HG03064 (cell line): ENCODE data around the gene PTPRG.

ENCODE experiments used
- ATAC-seq: cut with Tn5 transposase; IDR thresholded peaks from one replicate; pipeline ENCODE4 v1.9.1; 2021; ENCODE audit warnings: low read depth; ENCODE audit not compliant: unreplicated experiment

The PTPRG gene

DNA sequence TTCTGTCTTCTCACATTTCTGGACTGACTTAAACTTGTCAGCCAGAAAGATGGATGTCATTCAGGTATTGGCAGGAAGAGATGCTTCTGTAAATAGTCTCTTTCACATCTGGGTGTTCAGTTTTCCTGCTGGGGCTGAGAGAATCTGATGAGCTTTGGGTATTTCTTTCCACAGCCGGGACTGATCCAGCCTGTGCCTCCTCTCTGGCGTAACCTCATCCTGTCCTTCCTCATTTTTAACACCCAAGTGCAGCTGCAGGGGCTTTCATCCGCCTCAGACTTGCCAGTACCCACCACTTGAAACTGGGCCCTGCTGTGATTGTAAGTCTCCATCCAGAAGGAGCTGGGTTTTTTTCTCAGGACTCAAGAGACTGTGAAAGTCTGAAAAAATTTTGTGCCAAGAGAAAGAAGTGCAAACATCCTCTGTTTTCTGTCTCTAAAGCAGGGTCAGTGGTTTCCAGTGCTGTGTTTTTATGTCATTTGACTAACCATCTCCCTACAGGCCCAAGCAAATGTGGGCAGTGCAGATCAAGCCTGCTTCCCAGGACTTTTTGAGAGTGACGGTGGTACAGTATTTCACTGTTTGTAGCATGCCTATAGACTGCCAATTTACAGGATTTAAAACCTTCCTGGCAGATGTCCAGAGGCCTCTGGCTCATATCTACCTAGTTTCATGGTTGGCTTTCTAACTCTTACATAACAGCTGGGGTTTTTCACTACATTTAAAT lies 342.7 kb downstream of the PTPRG start:
- ATAC-seq, result no peak

DNA sequence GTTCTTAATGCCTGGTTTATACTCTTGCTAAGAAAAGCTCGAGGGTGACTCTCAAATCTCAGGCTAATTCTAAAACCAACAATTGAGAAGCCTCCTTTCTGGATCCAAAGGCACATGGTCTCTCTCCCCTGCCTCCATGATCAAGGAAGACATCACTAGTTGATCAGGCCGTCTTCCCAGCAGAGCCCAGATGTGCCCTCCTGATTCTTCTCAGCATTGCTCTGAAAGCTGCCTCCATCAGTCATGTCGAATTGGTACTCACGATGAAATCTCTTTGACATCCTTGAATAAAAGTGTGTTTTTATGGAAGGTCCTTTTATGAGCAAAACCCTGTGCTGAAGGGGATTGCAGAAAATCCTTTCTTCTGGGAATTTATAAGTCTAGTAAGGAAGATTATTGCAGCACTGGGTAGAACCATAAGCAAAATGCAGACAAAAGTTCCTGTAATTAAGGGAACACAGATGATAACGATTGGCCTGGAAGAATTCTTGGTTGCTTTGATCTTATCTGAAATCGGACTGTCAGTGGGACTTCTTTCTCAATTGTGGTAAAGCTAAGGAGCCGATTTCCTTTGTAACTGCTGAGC lies 345.9 kb downstream of the PTPRG start:
- ATAC-seq, result no peak

DNA sequence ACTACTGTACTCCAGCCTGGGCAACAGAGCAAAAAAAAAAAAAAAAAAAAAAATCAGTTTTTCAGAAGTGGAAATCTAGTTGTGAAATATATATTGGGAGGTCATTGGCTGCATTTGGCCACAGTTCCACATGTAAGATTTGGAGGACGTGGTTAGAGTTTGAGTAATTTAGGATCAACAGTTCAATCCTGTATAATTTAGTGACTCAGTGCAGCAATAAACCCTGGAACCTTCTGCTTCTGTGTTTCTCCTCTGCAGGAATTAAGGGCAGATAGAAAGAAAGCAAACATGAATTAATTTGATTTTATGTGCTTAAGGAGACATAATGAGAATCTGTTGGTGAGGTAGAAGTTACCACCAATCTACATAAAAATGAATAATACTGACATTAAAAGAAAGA lies 347.0 kb downstream of the PTPRG start:
- ATAC-seq, result no peak

- ATAC-seq, result no peak
These were observed 349.4 kb downstream of the PTPRG start for GRCh38 chr3:61910732-61911131.

DNA sequence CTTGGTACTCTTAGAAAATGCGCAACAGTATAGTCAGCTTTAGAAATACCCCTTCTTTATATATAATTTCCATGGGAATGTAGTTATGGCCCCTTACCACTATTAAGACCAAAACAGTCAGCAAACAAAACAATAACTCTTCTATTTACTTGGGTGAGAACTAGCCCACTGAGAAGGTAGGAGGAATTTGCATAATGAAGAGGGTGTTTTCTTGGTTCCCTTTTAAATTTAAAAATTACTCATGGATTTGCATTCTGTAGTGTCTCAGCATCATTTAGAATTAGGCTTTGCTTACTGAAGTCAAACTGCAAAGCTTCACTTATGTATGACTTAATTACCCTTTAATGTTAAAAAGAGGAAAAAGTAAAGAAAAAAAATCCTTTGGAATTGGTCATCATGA lies 350.8 kb downstream of the PTPRG start:
- ATAC-seq, result no peak

DNA sequence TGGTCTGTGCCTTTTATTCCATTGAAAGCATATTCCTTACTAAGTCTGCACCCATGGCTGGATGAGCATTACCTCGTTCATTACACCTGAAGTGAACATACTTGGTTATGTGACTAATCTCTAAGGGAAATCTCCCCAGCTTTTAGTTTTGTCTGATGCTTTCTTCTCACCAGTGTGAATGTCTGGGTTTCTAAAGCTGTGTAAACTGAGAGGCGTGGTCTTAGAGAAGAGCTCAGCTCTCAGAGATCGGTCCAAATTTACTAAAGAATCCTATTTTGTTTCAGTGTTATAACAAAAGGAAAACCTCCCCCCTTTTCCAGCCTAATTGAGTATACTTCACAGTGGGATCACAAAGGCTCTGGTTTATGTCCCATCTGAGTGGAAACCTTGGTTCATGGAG lies 352.3 kb downstream of the PTPRG start:
- ATAC-seq, result no peak

DNA sequence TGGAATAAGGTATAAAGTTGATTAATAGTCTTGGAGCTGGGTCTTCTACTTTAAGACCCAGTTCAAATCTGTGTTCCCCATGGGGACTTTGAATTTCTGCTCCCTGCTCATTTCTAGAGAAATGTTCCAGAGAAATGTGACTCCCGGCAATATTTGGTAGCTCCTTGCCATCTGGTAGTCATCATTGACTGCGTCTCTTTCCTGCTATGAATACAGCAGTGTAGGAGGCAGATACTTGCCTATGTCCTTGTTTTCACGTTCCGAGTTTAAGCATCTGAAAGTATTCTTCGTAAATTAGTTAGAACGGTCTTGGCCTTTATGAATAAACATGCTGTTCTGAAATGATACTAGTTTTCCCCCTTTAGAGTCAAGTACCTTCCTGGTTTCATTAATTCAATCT lies 352.9 kb downstream of the PTPRG start:
- no peak for ATAC-seq

DNA sequence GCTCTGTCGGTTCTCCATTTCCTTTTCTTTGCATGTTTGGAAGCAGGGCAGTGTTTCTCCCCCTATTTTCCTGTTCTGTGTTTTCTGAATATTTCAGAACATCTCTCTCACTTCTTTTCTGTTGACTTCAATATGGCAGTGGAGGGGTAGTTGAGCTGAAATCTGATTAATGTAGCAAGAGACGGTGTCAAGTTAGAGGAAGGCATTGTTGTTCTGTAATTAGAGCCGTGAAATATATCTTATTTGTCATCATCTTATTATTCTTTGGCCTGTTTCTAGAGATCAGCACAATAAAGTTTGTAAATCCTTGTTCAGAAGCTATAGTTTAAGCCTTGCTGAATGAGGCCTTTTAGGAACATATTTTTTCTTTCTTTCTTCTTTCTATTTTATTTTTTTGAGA lies 353.9 kb downstream of the PTPRG start:
- no peak for ATAC-seq

GRCh38 chr3:61919371-61919770 lies 358.0 kb downstream of the PTPRG start:
- no peak for ATAC-seq

- ATAC-seq, result no peak
These were observed 360.7 kb downstream of the PTPRG start for GRCh38 chr3:61922118-61922517.

GRCh38 chr3:61924090-61924735 lies 362.8 kb downstream of the PTPRG start:
- no peak for ATAC-seq

DNA sequence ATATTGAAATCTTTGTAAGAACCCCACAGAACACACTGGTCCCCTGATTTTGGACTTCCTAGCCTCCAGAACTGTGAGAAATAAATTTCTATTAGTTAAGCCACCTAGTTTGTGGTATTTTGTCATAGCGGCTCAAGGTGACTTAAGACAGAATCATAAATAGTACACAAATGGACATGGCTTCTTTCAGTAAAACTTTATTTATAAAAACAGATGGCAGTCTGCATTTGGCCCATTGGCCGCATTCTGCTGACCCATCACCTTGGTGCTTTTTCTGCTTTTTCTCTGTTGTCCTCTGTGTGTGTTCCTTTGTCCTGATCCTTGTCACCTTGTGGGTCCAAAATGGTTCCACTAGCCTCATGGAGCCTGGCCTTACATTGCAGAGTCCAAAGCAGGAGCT lies 363.6 kb downstream of the PTPRG start:
- ATAC-seq, result no peak

GRCh38 chr3:61925721-61926120 lies 364.4 kb downstream of the PTPRG start:
- ATAC-seq, result no peak

DNA sequence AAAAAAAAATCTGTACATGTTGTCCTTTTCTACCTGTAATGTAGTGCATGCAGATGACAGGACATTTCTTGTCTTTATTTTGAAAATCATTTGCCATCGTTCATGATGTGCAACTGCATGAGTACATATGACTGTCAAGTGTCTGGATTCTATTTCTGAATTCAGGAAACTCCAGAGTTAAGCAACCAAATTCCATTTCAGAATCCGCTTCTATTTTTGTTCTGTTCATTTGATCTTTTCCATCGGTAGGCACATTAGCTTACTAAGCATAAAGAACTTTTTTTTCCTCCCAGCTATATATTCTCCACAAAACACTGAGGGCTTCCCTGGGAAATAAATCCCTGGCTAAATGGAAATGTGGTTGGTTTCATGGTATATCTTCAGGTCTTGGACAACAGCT lies 365.6 kb downstream of the PTPRG start:
- ATAC-seq, result no peak

GRCh38 chr3:61927332-61927731 lies 366.0 kb downstream of the PTPRG start:
- no peak for ATAC-seq

DNA sequence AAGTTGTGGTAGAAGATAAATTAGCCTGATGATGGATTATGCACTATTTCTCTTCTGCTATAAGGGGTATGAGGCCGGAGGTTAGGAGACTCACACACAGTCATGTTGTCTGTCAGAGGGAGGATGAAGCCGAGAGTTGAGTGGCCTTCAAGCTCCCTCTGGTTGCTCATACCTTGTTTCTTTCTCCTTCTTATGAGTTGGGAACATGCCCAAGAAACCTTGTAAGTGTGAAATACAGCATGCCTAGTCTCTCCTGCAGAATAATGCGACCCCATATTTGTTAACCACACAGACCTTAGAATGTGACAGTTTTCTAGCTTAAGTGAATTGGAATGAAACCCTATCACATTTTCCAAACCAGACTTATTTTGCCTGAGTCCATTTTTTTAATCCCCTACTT lies 366.7 kb downstream of the PTPRG start:
- ATAC-seq, result no peak

DNA sequence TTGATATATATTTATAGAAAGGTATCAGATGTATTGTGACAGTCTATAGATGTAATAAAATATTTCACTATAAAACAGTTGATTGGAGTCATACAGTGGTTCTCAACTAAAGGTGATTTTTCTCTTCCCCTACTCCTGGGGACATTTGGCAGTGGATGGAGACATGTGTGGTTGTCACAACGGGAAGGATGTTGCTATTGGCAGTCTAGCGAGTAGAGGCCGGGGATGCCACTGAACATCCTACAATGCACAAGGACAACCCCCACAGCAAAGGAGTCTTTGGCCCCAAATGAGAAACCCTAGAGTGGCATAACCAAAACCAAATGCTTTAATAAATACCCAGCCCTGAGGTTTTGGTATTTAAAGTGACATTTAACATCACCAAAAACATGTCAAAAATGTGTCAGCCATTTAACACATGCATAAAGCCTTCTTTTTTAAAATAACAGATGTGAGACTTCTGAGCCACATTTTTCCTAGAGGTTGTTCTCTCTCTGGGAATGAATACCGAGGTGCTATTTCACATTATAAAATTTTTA lies 367.5 kb downstream of the PTPRG start:
- no peak for ATAC-seq

GRCh38 chr3:61929617-61930016 lies 368.2 kb downstream of the PTPRG start:
- no peak for ATAC-seq

- ATAC-seq, result no peak
These were observed 371.1 kb downstream of the PTPRG start for GRCh38 chr3:61932499-61932898.

DNA sequence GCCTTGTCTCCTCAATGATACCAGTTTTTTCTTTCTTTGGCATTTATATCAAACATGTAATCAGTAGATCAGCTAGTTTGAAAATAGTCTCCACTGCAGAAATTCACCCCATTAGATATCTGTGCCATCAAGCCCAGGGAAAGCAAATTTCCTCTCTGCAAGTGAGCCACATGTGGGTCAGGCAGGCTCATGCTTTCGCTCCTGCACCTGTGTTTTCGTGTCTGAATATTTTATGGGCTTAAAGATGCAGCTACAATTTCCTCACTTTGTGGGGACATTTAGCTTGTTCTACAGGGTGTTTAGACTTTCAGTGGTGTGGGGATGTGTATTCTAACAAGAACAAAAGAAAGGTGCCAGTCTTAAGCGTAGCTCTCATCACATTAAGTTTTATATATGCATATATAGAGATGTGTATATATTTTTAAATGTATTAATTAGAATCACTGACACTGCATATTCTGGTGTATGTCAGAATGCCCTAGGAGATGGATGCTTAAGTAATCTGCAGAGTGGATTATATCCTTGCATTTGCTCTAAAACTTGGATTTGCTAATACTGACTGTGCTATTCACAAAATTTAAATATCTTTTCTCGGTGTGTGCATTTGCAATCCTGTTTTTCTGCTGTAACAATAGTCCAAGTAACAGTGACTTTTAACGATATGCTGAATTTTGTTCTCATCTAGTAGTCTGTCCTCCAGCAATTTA lies 372.6 kb downstream of the PTPRG start:
- no peak for ATAC-seq

DNA sequence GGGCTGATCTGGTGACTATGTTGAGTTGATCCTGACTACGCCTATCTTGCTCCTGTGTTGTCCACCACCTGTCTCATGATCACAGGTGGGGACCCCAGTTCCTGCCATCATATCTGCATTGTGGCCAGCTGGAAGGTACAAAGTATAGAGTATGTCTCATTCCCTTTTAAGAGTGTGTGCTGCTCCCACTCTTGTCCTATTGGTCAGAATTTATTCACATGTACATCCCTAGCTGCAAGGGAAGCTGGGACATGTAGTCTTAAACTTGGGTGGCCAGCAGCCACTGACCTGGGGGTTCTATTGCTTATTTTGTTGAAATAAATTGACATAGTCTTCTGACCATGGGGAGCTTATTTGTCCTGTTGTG lies 373.1 kb downstream of the PTPRG start:
- no peak for ATAC-seq
